ENCODE measurements around the gene NR1D2. TPM values are rescaled to one million over a fixed set of nuclear protein-coding genes. Genes with fewer than 3 reads are reported as not detected.
A peak's percentile ranks its signal among the peaks of the same experiment; 100 is the strongest.

Gene NR1D2
- total RNA-seq, 1 experiment from 2014 or later: 8.7 TPM

- H3K9me3 ChIP-seq (ENCODE audit: low read depth, low read length, poor library complexity, severe bottlenecking): no peaks in the 10 kb centered on the region
- H3K27me3 ChIP-seq (replicated peaks; ENCODE audit: insufficient read depth, low read depth, low read length, poor library complexity): no peaks in the 10 kb centered on the region
- DNase-seq (ENCODE audit: low spot score): no peak
- intact Hi-C loops (cut with micrococcal nuclease; ENCODE audit: unreplicated experiment): no loop called here
- H3K4me3 ChIP-seq (ENCODE audit: low read depth, low read length, poor library complexity, severe bottlenecking): no peak overlapping the region
- peaks cover 3% of the 10 kb centered on the region for H3K36me3 ChIP-seq (ENCODE audit: insufficient read depth, low read length, poor library complexity, severe bottlenecking)
- ChIA-PET POLR2A (ENCODE audit: low non-redundant PET) (no interaction called here), CTCF (no interaction called here)
- BruUV-seq (replicated peaks): no TSS peak
- TF ChIP-seq CTCF (conservative IDR thresholded peaks at IDR 0.05; ENCODE audit: low read depth, low read length) (no peak), EZH2 (IDR thresholded peaks at IDR 0.05; ENCODE audit: borderline replicate concordance, low read depth, low read length, poor library complexity, severe bottlenecking) (no peak)
- no peak overlapping the region for H3K27ac ChIP-seq (ENCODE audit: low read depth, low read length, poor library complexity, severe bottlenecking)
- no peaks in the 10 kb centered on the region for H3K4me1 ChIP-seq (ENCODE audit: insufficient read depth, low read length, poor library complexity, severe bottlenecking)
Observed at GRCh38 chr3:23926246-23926645, 18.8 kb upstream of the NR1D2 start.

GRCh38 chr3:23926736-23927135, 18.4 kb upstream of the NR1D2 start:
- CTCF ChIA-PET: no interaction called here
- TF ChIP-seq CTCF (conservative IDR thresholded peaks at IDR 0.05; ENCODE audit: low read depth, low read length) (0 out of 2 replicates have a peak, but pooled peaks have one; percentile 22), EZH2 (IDR thresholded peaks at IDR 0.05; ENCODE audit: borderline replicate concordance, low read depth, low read length, poor library complexity, severe bottlenecking) (no peak)
- Histone ChIP-seq H3K27me3 (replicated peaks; ENCODE audit: insufficient read depth, low read depth, low read length, poor library complexity) (no peaks in the 10 kb centered on the region), H3K36me3 (ENCODE audit: insufficient read depth, low read length, poor library complexity, severe bottlenecking) (no peaks in the 10 kb centered on the region), H3K9me3 (ENCODE audit: low read depth, low read length, poor library complexity, severe bottlenecking) (no peaks in the 10 kb centered on the region), H3K4me1 (ENCODE audit: insufficient read depth, low read length, poor library complexity, severe bottlenecking) (no peaks in the 10 kb centered on the region), H3K27ac (ENCODE audit: low read depth, low read length, poor library complexity, severe bottlenecking) (no peak overlapping the region), H3K4me3 (ENCODE audit: low read depth, low read length, poor library complexity, severe bottlenecking) (no peak overlapping the region)
- POLR2A ChIA-PET (ENCODE audit: low non-redundant PET): no interaction called here
- no TSS peak for BruUV-seq (replicated peaks)
- intact Hi-C loops (cut with micrococcal nuclease; ENCODE audit: unreplicated experiment): no loop called here
- DNase-seq (ENCODE audit: low spot score): no peak

GRCh38 chr3:23928524-23928923, 16.6 kb upstream of the NR1D2 start:
- Histone ChIP-seq H3K36me3 (ENCODE audit: insufficient read depth, low read length, poor library complexity, severe bottlenecking) (no peaks in the 10 kb centered on the region), H3K4me3 (ENCODE audit: low read depth, low read length, poor library complexity, severe bottlenecking) (no peak overlapping the region), H3K27me3 (replicated peaks; ENCODE audit: insufficient read depth, low read depth, low read length, poor library complexity) (no peaks in the 10 kb centered on the region), H3K27ac (ENCODE audit: low read depth, low read length, poor library complexity, severe bottlenecking) (no peak overlapping the region), H3K9me3 (ENCODE audit: low read depth, low read length, poor library complexity, severe bottlenecking) (no peaks in the 10 kb centered on the region), H3K4me1 (ENCODE audit: insufficient read depth, low read length, poor library complexity, severe bottlenecking) (no peaks in the 10 kb centered on the region)
- ChIA-PET POLR2A (ENCODE audit: low non-redundant PET) (no interaction called here), CTCF (no interaction called here)
- BruUV-seq (replicated peaks): no TSS peak
- TF ChIP-seq CTCF (conservative IDR thresholded peaks at IDR 0.05; ENCODE audit: low read depth, low read length) (no peak), EZH2 (IDR thresholded peaks at IDR 0.05; ENCODE audit: borderline replicate concordance, low read depth, low read length, poor library complexity, severe bottlenecking) (no peak)
- intact Hi-C loops (cut with micrococcal nuclease; ENCODE audit: unreplicated experiment): no loop called here
- DNase-seq (ENCODE audit: low spot score): no peak

Data from A673 (cell line).